Heart left ventricle (tissue), 16 donors: ENCODE measurements around the gene KRT7. TPM values are rescaled to one million over a fixed set of nuclear protein-coding genes. Genes with fewer than 3 reads are reported as not detected.
A peak's percentile ranks its signal among the peaks of the same experiment; 100 is the strongest.

ENCODE experiments used
- ATAC-seq, 4 donors: fragments of 200-7000 bp; cut with Tn5 transposase; one replicate each; pipeline ENCODE4 v1.9.1; 2020 to 2022; ENCODE audit warnings: moderate library complexity in 4 of 4, mild to moderate bottlenecking in 3 of 4, moderate number of reproducible peaks in 1 of 4
- DNase-seq, 5 donors: peaks; one replicate each; pipeline ENCODE4 v3.0.0-alpha.2; 2020
- H3K27ac ChIP-seq, 12 donors: fragments of 200-600 bp; sonication (generic) in 4 of 12; one replicate each; pipeline versions ENCODE4 v1.5.0 to v1.8.0; 2016 to 2022; ENCODE audit warnings: mild to moderate bottlenecking in 2 of 12
- H3K27me3 ChIP-seq, 9 donors: fragments of 200-600 bp; sonication (generic) in 2 of 9; one replicate each; pipeline versions ENCODE4 v1.5.1 to v1.8.0; 2016 to 2022; ENCODE audit warnings: mild to moderate bottlenecking in 3 of 9
- H3K36me3 ChIP-seq, 9 donors: fragments of 200-600 bp; sonication (generic) in 2 of 9; one replicate each; pipeline versions ENCODE4 v1.5.0 to v1.8.0; 2018 to 2022; ENCODE audit warnings: mild to moderate bottlenecking in 2 of 9
- H3K4me1 ChIP-seq, 12 donors: fragments of 200-600 bp; sonication (generic) in 4 of 12; one replicate each; pipeline versions ENCODE4 v1.5.0 to v1.8.0; 2016 to 2022; ENCODE audit warnings: mild to moderate bottlenecking in 3 of 12
- H3K4me3 ChIP-seq, 12 donors: fragments of 200-600 bp; sonication (generic) in 4 of 12; one replicate each; pipeline versions ENCODE4 v1.5.0 to v1.8.0; 2017 to 2022; ENCODE audit warnings: mild to moderate bottlenecking in 9 of 12, moderate library complexity in 4 of 12
- H3K9me3 ChIP-seq, 12 donors: fragments of 200-600 bp; sonication (generic) in 4 of 12; one replicate each; pipeline versions ENCODE4 v1.5.0 to v1.8.0; 2016 to 2022; ENCODE audit warnings: mild to moderate bottlenecking in 1 of 12
- CTCF ChIP-seq, 12 donors: fragments of 200-600 bp; sonication (generic) in 4 of 12; IDR thresholded peaks; one replicate each; pipeline versions ENCODE4 v1.5.0 to v1.8.0; 2018 to 2022; ENCODE audit warnings: antibody characterized with exemption in 12 of 12, mild to moderate bottlenecking in 5 of 12
- POLR2A ChIP-seq, 2 donors: fragments of 450-650 bp; IDR thresholded peaks; one replicate each; pipeline ENCODE4 v1.6.1; 2017; ENCODE audit warnings: antibody characterized with exemption in 2 of 2, mild to moderate bottlenecking in 2 of 2, moderate library complexity in 2 of 2
- WGBS, 4 donors: extraction: QIAGEN DNeasy Blood & Tissue Kit in 2 of 4; methylation state at CpG; one replicate each; pipeline versions ENCODE4 v1.1.5 to v1.1.7; 2013 to 2018; 5-methylcytosine and 5-hydroxymethylcytosine counted together
- intact Hi-C, 10 donors: fragments of 100-400 bp; cut with DNase I; formaldehyde crosslinking; loops; one replicate each; pipeline versions ENCODE4 v1.11.1 to v1.14.2; 2022
- polyA plus RNA-seq, 2 donors: library from polyadenylated mRNA; stranded (reverse); fragments of 200-250 nt; gene quantifications; one replicate each; pipeline ENCODE4 v1.2.3, GENCODE V29; 2013
- total RNA-seq, 9 donors: library from RNA; depleted of rRNA in 2 of 9; stranded (reverse); fragments of >200 nt in 2 of 9; fragmentation: NEBNext Ultra II Directional in 3 of 9; extraction: Animal tissue kit (Norgen Biotek cat#: 25700) in 3 of 9; gene quantifications; one replicate each; pipeline versions ENCODE4 v1.1.0 to v1.2.4, GENCODE V29; 2016 to 2023
- donor health status: ischemic (EF 13 %, LVEDD 7.1; RV severe dilation, severe dysfunction).
- donor health status: healthy with polysubstance abuse.
- donor health status: DM: no; HTN: yes; CAD: no.
- donor health status: DM: no; HTN: no; CAD: no.
- donor health status: ischemic (EF 25% LVEDD 6.9; RV normal size, moderate dysfunction).
- donor health status: ischemic (EF 25% LVEDD 5.7; RV mildly dilated, moderate dysfunction).
- donor health status: healthy.
- donor health status: DM: yes; HTN: yes; CAD: no.
- donor health status: ischemic (EF 35%, LVEDD 5.7; RV mildly dilated, moderate dysfunction).
- donor health status: nonischemic (EF 11% LVEDD 7.7; RV severe dilation, severe dysfunction).
- donor health status: DM: yes; HTN: yes; CAD: no.
- donor health status: PGD.
- donor health status: ischemic (EF 29% LVEDD 5.4; RV normal size, mild dysfunction).
- donor health status: nonischemic (EF 23%, LVEDD 6.1; RV moderate dilation, normal function).

The KRT7 gene
- total and polyA plus RNA-seq, 11 donors: 0.20 to 56.7 (median 3.1) TPM; not detected in 3

- Histone ChIP-seq H3K36me3 (no peaks in the 10 kb centered on the region), H3K4me1 (peaks cover 0 to 65% (median 26%) of the 10 kb centered on the region in 12 donors), H3K27me3 (no peaks in the 10 kb centered on the region), H3K27ac (no peak overlapping the region), H3K9me3 (no peaks in the 10 kb centered on the region), H3K4me3 (no peak overlapping the region)
- TF ChIP-seq POLR2A (IDR thresholded peaks at IDR 0.05) (no peak), CTCF (IDR thresholded peaks at IDR 0.05) (no peak)
- intact Hi-C loops: no loop called here
- WGBS, 4 donors: 89 to 96% (median 94%) methylated on average over 7 of the region's 7 CpGs
- ATAC-seq (no peak), DNase-seq (no peak)
Measured at GRCh38 chr12:52188658-52189057, 44.4 kb upstream of the KRT7 start.

- DNase-seq: no peak
- TF ChIP-seq POLR2A (IDR thresholded peaks at IDR 0.05) (no peak), CTCF (IDR thresholded peaks at IDR 0.05) (no peak)
- Histone ChIP-seq H3K27ac (no peak overlapping the region), H3K4me1 (peaks cover 0 to 68% (median 30%) of the 10 kb centered on the region in 12 donors), H3K9me3 (no peaks in the 10 kb centered on the region), H3K4me3 (no peak overlapping the region), H3K36me3 (no peaks in the 10 kb centered on the region), H3K27me3 (no peaks in the 10 kb centered on the region)
- 61 to 76% (median 74%) methylated on average over 3 of the region's 3 CpGs for WGBS, 4 donors
- intact Hi-C loops: no loop called here
- ATAC-seq: no peak
Measured at GRCh38 chr12:52189376-52190174, 43.5 kb upstream of the KRT7 start.

- Histone ChIP-seq H3K27me3 (no peaks in the 10 kb centered on the region), H3K4me1 (peaks cover 0 to 57% (median 31%) of the 10 kb centered on the region in 12 donors), H3K9me3 (no peaks in the 10 kb centered on the region), H3K27ac (peak overlapping the region in 5 of 12 donors; percentile 10 to 49 (median 35)), H3K4me3 (no peak overlapping the region), H3K36me3 (no peaks in the 10 kb centered on the region)
- no peak for TF ChIP-seq CTCF (IDR thresholded peaks at IDR 0.05)
- no peak for TF ChIP-seq POLR2A (IDR thresholded peaks at IDR 0.05)
- no peak for DNase-seq
- no peak for ATAC-seq
- intact Hi-C loops: no loop called here
- WGBS, 4 donors: 84 to 91% (median 85%) methylated on average over 11 to 16 of the region's 16 CpGs
Measured at GRCh38 chr12:52190860-52191729, 41.9 kb upstream of the KRT7 start.
